GM10266 (cell line): ENCODE results near the gene ERCC6.

Experiments
- DNase-seq: peaks from one replicate; pipeline ENCODE4 v3.0.0; 2012; ENCODE audit errors: extremely low spot score
- CTCF ChIP-seq: IDR thresholded peaks from 2 replicates; pipeline ENCODE4 v1.5.1; 2012; ENCODE audit warnings: mild to moderate bottlenecking, low read depth; ENCODE audit not compliant: control insufficient read depth, insufficient read depth; ENCODE audit errors: missing control alignments

The ERCC6 gene

DNA sequence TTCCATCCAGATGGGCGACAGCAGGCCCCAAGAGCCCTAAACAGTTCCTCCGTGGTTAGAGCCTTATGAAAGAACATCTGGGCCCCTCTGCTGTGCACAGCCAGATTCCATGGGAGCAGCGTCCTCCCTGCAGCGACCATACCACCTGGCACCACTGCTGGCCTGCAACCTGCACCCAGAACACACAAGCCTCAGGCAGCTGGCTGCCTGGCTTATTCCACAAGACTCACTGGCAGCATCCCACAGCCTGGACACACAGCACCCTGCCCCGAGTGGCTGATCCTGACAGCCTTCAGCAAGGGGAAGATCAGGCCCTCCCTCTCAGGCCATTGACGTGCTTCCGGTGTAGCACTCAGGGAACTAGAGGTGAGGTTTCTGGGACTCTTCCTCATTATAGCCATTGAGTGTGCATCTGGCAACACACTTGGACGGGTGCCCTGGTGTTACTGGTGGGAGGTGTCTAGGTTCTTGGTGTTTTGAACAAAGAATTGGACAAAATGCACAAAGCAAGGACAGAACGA lies 33.7 kb upstream of the ERCC6 start:
- no peak for DNase-seq
- TF ChIP-seq CTCF = no peak

DNA sequence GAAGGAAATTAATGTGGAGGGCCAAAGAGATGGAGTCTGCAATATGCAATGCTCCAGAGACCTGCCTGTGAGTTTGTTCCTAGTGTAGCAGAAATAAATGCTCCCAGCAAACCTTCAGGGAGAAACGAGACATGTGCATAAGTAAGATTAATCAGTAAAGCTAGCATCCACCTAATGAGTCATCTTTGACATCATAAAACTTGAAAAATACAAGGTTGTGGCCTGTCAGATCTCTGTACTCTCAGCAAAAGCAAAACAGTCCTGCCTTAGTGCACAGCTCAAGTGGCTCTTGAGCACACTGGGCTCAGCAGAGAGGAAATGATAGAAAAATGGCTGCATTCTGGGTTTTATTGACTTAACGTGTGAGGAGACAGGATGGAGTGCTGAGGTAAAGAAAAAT lies 32.5 kb upstream of the ERCC6 start:
- no peak for TF ChIP-seq CTCF
- DNase-seq = no peak

DNA sequence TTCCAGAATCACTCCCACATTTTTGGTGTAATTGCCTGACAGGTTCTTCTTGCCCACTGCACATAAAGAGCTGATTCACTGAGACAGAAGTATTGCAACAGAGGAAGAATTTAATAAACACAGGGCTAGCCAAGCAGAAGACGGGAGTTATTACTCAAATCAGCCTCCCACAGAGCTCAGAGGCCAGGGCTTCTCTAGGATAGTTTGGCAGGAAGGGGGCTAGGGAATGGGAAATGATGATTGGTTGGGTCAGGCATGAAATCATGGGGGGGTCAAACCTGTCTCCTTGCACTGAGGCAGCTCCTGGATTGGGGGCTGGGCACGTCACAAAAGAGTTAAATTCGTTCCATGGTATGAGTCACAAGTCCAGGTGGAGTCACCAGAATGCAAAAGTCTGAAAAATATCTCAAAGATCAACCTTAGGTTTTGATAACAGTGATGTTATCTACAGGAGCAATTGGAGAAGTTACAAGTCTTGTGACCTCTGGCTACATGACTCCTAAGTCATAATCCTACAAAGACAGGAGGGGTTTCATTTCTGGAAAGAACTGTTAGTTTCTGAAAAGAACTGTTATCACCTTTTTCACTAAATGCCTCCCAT lies 30.2 kb upstream of the ERCC6 start:
- no peak for DNase-seq
- no peak for TF ChIP-seq CTCF

DNA sequence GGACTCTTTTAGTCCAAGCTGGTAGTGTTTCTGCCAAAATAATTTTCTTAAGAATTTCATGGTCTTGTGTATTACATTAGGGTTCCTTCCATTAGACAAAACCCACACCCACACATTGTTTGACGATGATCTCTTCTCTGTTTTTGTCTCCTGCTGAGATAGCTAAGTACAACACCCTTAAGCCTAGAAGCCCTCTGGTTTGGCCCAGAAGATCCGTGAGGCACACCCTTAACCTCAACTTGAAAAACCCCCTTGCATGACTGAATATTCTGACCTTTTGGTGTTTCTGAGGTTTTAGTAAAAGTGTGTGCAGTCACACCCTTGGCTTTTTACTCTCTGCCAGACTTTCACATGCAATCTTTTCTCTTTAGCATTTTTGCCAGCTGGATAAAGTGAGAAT lies 29.3 kb upstream of the ERCC6 start:
- peak; percentile 22 for DNase-seq
- TF ChIP-seq CTCF = no peak

GRCh38 chr10:49567810-49568209 lies 28.9 kb upstream of the ERCC6 start:
- no peak for TF ChIP-seq CTCF
- no peak for DNase-seq

DNA sequence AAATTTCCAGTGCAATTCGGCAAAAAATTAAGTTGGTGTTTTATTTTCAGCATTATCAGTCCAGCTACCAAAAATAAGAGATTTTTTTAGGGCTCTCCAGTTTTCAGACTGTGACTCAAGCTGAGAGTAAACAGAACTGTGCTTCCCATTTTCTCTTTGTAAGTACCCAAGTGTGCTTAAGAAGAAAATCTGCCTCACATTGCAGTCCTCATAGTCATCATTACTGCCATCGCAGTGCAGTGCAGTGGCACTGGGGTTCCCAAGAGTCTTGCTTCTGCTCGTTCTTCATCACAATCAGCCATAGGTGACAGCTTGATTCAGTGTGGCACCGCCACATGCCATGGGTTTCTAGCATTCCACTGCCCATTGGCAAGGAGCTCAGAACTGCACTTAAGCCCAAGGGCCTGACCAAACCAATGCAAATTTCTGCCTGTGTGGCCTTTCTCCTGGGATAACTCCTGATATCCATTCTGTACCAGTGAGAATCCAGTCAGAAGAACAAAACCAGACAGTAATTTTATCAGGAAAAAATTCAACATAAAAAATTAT lies 25.6 kb upstream of the ERCC6 start:
- DNase-seq = no peak
- no peak for TF ChIP-seq CTCF

GRCh38 chr10:49562893-49563292 lies 24.0 kb upstream of the ERCC6 start:
- TF ChIP-seq CTCF = no peak
- no peak for DNase-seq
